ENCODE results near the gene HLCS.

GRCh38 chr21:36733857-36734256 is 232.6 kb downstream of the HLCS start:
- TF ChIP-seq, protein P1, sequence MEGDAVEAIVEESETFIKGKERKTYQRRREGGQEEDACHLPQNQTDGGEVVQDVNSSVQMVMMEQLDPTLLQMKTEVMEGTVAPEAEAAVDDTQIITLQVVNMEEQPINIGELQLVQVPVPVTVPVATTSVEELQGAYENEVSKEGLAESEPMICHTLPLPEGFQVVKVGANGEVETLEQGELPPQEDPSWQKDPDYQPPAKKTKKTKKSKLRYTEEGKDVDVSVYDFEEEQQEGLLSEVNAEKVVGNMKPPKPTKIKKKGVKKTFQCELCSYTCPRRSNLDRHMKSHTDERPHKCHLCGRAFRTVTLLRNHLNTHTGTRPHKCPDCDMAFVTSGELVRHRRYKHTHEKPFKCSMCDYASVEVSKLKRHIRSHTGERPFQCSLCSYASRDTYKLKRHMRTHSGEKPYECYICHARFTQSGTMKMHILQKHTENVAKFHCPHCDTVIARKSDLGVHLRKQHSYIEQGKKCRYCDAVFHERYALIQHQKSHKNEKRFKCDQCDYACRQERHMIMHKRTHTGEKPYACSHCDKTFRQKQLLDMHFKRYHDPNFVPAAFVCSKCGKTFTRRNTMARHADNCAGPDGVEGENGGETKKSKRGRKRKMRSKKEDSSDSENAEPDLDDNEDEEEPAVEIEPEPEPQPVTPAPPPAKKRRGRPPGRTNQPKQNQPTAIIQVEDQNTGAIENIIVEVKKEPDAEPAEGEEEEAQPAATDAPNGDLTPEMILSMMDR (IDR thresholded peaks at IDR 0.05; ENCODE audit: insufficient read depth, low read length, poor library complexity, severe bottlenecking): no peak
- no peak for TF ChIP-seq EZH2phosphoT487 (conservative IDR thresholded peaks at IDR 0.05; ENCODE audit: low read length)

All from SU-DHL-6 (cell line).